Naive thymus-derived CD4-positive, alpha-beta T cell (primary cell): Measurements from ENCODE around the gene AKAP6. TPM values are rescaled to one million over a fixed set of nuclear protein-coding genes. Genes with fewer than 3 reads are reported as not detected.

Experiments used
- ATAC-seq: fragments of 150-1000 bp; cut with Tn5 transposase; 2 replicates; pipeline ENCODE4 v1.10.0; 2021; ENCODE audit warnings: mild to moderate bottlenecking, moderate library complexity
- CTCF ChIA-PET: fragments of 350-600 bp; sonication (Branson Sonifier 250); formaldehyde crosslinking; loops from one replicate; lab custom pipeline; 2021; ENCODE audit warnings: antibody characterized with exemption; lab: Charles Lee
- POLR2A ChIA-PET: fragments of 350-600 bp; sonication (Branson Sonifier 250); formaldehyde crosslinking; loops from one replicate; lab custom pipeline; 2021; ENCODE audit warnings: antibody characterized with exemption, inconsistent platforms; lab: Charles Lee
- DNase-seq, 9 donors: peaks; one replicate each; pipeline versions ENCODE4 v3.0.0 to v3.0.0-alpha.2; 2020 to 2022; ENCODE audit warnings: mixed read lengths in 1 of 9
- H3K27ac ChIP-seq: one replicate; pipeline ENCODE4 v1.7.0; 2013; ENCODE audit warnings: mild to moderate bottlenecking, low read depth, low read length, moderate library complexity
- H3K27me3 ChIP-seq, 2 donors: one replicate each; pipeline ENCODE4 v1.7.0; 2013; ENCODE audit warnings: low read length in 2 of 2, mild to moderate bottlenecking in 2 of 2, moderate library complexity in 2 of 2; ENCODE audit not compliant: control insufficient read depth in 2 of 2, insufficient read depth in 2 of 2
- H3K36me3 ChIP-seq, 3 experiments: 1 replicate in 2 of 3; 2 replicates in 1 of 3; pipeline ENCODE4 v1.7.0; 2013; ENCODE audit warnings: low read length in 3 of 3, mild to moderate bottlenecking in 3 of 3, moderate library complexity in 1 of 3; ENCODE audit not compliant: insufficient read depth in 3 of 3, control insufficient read depth in 2 of 3
- H3K4me1 ChIP-seq, 2 donors: one replicate each; pipeline ENCODE4 v1.7.0; 2013; ENCODE audit warnings: low read length in 2 of 2, mild to moderate bottlenecking in 2 of 2, moderate library complexity in 1 of 2; ENCODE audit not compliant: control insufficient read depth in 2 of 2, insufficient read depth in 2 of 2
- H3K4me3 ChIP-seq: 2 replicates; pipeline ENCODE4 v1.7.0; 2013; ENCODE audit warnings: mild to moderate bottlenecking, low read length
- H3K9me3 ChIP-seq, 3 experiments: 1 replicate in 2 of 3; 2 replicates in 1 of 3; pipeline ENCODE4 v1.7.0; 2013; ENCODE audit warnings: low read length in 3 of 3; ENCODE audit not compliant: control insufficient read depth in 2 of 3
- H3K27ac Mint-ChIP-seq, 9 donors: one replicate each; pipeline ENCODE4 v1.8.0; 2020 to 2022; ENCODE audit warnings: mixed read lengths in 9 of 9, mild to moderate bottlenecking in 8 of 9, moderate library complexity in 5 of 9, inconsistent platforms in 2 of 9
- H3K27me3 Mint-ChIP-seq, 5 donors: one replicate each; pipeline ENCODE4 v1.8.0; 2021 to 2022; ENCODE audit warnings: mixed read lengths in 5 of 5, mild to moderate bottlenecking in 1 of 5
- H3K36me3 Mint-ChIP-seq, 5 donors: one replicate each; pipeline ENCODE4 v1.8.0; 2020 to 2022; ENCODE audit warnings: mixed read lengths in 5 of 5, mild to moderate bottlenecking in 3 of 5, inconsistent platforms in 1 of 5
- H3K4me1 Mint-ChIP-seq, 7 donors: one replicate each; pipeline ENCODE4 v1.8.0; 2020 to 2022; ENCODE audit warnings: mixed read lengths in 7 of 7, mild to moderate bottlenecking in 3 of 7, inconsistent platforms in 1 of 7
- H3K4me3 Mint-ChIP-seq, 10 donors: one replicate each; pipeline ENCODE4 v1.8.0; 2020 to 2022; ENCODE audit warnings: mild to moderate bottlenecking in 10 of 10, mixed read lengths in 10 of 10, moderate library complexity in 6 of 10, inconsistent platforms in 2 of 10
- H3K9me3 Mint-ChIP-seq, 11 donors: one replicate each; pipeline ENCODE4 v1.8.0; 2020 to 2022; ENCODE audit warnings: mixed read lengths in 11 of 11, mild to moderate bottlenecking in 4 of 11, inconsistent platforms in 1 of 11, moderate library complexity in 1 of 11
- intact Hi-C, 2 donors: fragments of 100-400 bp; cut with micrococcal nuclease; formaldehyde crosslinking; loops; one replicate each; pipeline ENCODE4 v1.15.1; 2023
- polyA plus RNA-seq, 2 donors: library from polyadenylated mRNA; unstranded; fragments of 300-500 nt; fragmentation: Illumina TruSeq; gene quantifications; one replicate each; pipeline ENCODE4 v1.2.3, GENCODE V29; 2021
- total RNA-seq, 6 experiments: library from RNA in 5 of 6; stranded (reverse) in 5 of 6; gene quantifications; 1 replicate in 5 of 6; 2 replicates in 1 of 6; pipeline ENCODE4 v1.2.3 and lab custom pipeline; 2021 to 2026

AKAP6 gene
- total and polyA plus RNA-seq, 7 experiments from 2014 or later: 0.29 to 7.9 (median 4.1) TPM

DNA sequence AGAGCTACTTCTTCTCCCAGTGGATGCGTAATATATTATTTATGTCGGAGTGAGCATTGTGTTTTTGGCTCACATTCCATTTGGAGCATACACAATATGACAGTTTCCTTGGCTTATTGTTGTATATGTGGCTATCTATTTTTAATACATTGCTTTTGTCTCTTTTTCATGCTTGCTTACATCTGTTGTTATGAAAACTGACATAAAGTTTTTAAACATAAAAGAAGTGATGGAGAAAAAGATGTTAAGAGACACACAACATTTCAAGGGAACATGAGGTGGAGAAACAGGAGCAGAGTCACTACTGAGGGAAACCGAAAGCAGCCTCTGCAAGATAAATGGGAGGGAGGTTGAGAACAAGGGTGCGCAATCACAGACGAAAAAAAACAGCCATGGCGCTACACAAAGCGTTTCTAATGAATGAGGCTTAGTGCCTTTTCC is 381.2 kb downstream of the AKAP6 start:
- ATAC-seq: no peak
- intact Hi-C loops: loop anchor here in 1 of 2 donors (2.0 to 5.0 kb wide), 2 partner anchors 1083 to 1517 kb away; no protein-coding TSS in a partner anchor
- Histone ChIP-seq H3K36me3 (no peaks in the 10 kb centered on the region), H3K4me1 (no peaks in the 10 kb centered on the region), H3K9me3 (no peaks in the 10 kb centered on the region), H3K4me3 (no peak overlapping the region), H3K27ac (no peak overlapping the region), H3K27me3 (no peaks in the 10 kb centered on the region)
- DNase-seq: no peak
- no peaks in the 10 kb centered on the region for H3K36me3 Mint-ChIP-seq
- no peak overlapping the region for H3K27ac Mint-ChIP-seq
- ChIA-PET CTCF (no interaction called here), POLR2A (no interaction called here)
- no peak overlapping the region for H3K4me3 Mint-ChIP-seq
- peaks cover 0 to 3% (median 0%) of the 10 kb centered on the region in 5 donors for H3K27me3 Mint-ChIP-seq
- no peaks in the 10 kb centered on the region for H3K9me3 Mint-ChIP-seq
- H3K4me1 Mint-ChIP-seq: peaks cover 0 to 2% (median 0%) of the 10 kb centered on the region in 7 donors

DNA sequence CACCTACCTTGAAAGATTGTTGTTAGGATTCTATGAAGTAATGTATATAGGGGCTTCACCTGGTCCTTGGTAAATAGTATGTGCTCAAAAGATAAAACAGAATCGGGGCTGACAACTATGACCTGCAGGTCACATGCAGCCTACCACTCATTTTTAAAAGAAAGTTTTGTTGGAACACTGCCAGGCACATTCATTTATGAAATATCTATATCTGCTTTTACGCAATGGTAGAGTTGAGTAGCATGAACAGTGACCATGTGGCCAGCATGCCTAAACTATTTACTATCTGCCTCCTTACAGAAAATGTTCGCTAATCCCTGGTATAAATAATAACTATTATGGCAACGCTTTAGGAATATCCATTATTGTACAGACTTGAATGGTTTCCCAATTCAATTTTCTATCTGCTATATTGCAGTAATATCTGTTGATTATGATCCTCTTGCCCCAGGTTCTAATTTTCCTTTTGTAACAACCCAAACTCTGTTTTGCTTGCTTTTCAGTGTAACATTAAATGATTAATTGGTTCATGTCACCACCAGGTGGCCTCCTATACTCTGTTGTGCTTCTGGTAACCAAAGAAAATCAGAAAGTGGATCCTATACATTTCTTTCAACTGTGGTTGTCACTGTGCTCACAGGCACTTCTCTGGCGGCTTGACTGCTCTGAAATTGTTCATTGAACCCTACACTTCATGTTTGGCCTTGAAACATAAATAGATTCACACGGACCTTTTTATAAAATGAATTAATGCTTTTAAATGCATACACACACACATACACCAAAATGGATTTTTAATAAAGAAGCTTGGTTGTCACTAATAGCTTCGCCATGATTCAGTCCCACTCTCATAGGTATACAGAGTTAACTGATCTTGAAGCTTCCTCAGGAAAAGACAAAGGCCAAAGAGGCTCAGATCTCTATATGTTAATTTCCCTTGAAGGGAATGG is 381.9 kb downstream of the AKAP6 start:
- POLR2A ChIA-PET: no interaction called here
- no peaks in the 10 kb centered on the region for H3K36me3 Mint-ChIP-seq
- CTCF ChIA-PET: no interaction called here
- no peak overlapping the region for H3K27ac ChIP-seq
- H3K4me1 Mint-ChIP-seq: peaks cover 0 to 2% (median 0%) of the 10 kb centered on the region in 7 donors
- H3K27me3 ChIP-seq: no peaks in the 10 kb centered on the region
- H3K36me3 ChIP-seq: no peaks in the 10 kb centered on the region
- peaks cover 0 to 6% (median 0%) of the 10 kb centered on the region in 5 donors for H3K27me3 Mint-ChIP-seq
- H3K4me3 Mint-ChIP-seq: no peak overlapping the region
- intact Hi-C loops: loop anchor here in 1 of 2 donors (2.0 to 5.0 kb wide), 2 partner anchors 1082 to 1516 kb away; no protein-coding TSS in a partner anchor
- H3K27ac Mint-ChIP-seq: no peak overlapping the region
- no peaks in the 10 kb centered on the region for H3K9me3 Mint-ChIP-seq
- H3K9me3 ChIP-seq: no peaks in the 10 kb centered on the region
- DNase-seq: no peak
- H3K4me3 ChIP-seq: no peak overlapping the region
- no peak for ATAC-seq
- no peaks in the 10 kb centered on the region for H3K4me1 ChIP-seq

DNA sequence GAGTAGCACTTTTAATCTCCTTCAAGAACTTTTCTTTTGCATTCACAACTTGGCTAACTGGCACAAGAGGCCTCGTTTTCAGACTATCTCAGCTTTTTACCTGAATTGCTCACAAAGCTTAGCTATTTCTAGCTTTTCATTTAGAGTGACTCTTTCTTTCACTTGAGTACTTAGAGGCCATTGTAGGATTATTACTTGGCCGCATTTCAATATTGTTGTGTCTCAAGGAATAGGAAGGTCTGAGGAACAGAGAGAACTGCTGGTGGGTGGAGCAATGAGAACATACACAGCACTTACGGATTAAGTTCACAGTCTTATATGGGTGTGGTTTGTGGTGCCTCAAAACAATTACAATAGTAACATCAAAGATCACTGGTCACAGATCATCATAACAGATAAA is 384.8 kb downstream of the AKAP6 start:
- no peaks in the 10 kb centered on the region for H3K27me3 ChIP-seq
- H3K4me1 ChIP-seq: no peaks in the 10 kb centered on the region
- no peak for DNase-seq
- Mint-ChIP-seq H3K4me3 (no peak overlapping the region), H3K4me1 (peaks cover 0 to 2% (median 0%) of the 10 kb centered on the region in 7 donors), H3K36me3 (no peaks in the 10 kb centered on the region), H3K9me3 (no peaks in the 10 kb centered on the region), H3K27ac (no peak overlapping the region), H3K27me3 (peaks cover 0 to 6% (median 0%) of the 10 kb centered on the region in 5 donors)
- H3K27ac ChIP-seq: no peak overlapping the region
- intact Hi-C loops: loop anchor here in 1 of 2 donors (5.0 kb wide), 1 partner anchor 1513 kb away; no protein-coding TSS in a partner anchor
- H3K36me3 ChIP-seq: no peaks in the 10 kb centered on the region
- H3K9me3 ChIP-seq: no peaks in the 10 kb centered on the region
- ATAC-seq: no peak
- ChIA-PET POLR2A (no interaction called here), CTCF (no interaction called here)
- H3K4me3 ChIP-seq: no peak overlapping the region

- ChIA-PET CTCF (interaction anchor here (0.7 kb wide), 1 partner anchor 1173 kb away, joined by 4 read pairs; no protein-coding TSS in a partner anchor), POLR2A (no interaction called here)
- peaks cover 0 to 4% (median 0%) of the 10 kb centered on the region in 5 donors for H3K27me3 Mint-ChIP-seq
- H3K4me3 ChIP-seq: no peak overlapping the region
- H3K9me3 ChIP-seq: no peaks in the 10 kb centered on the region
- no peaks in the 10 kb centered on the region for H3K36me3 Mint-ChIP-seq
- intact Hi-C loops: no loop called here
- no peaks in the 10 kb centered on the region for H3K36me3 ChIP-seq
- peaks cover 0 to 2% (median 0%) of the 10 kb centered on the region in 7 donors for H3K4me1 Mint-ChIP-seq
- DNase-seq (no peak), ATAC-seq (no peak)
- H3K4me3 Mint-ChIP-seq: no peak overlapping the region
- H3K27me3 ChIP-seq: no peaks in the 10 kb centered on the region
- no peak overlapping the region for H3K27ac Mint-ChIP-seq
- H3K4me1 ChIP-seq: no peaks in the 10 kb centered on the region
- no peak overlapping the region for H3K27ac ChIP-seq
- H3K9me3 Mint-ChIP-seq: no peaks in the 10 kb centered on the region
Measured at GRCh38 chr14:32719601-32720000, 390.5 kb downstream of the AKAP6 start.

DNA sequence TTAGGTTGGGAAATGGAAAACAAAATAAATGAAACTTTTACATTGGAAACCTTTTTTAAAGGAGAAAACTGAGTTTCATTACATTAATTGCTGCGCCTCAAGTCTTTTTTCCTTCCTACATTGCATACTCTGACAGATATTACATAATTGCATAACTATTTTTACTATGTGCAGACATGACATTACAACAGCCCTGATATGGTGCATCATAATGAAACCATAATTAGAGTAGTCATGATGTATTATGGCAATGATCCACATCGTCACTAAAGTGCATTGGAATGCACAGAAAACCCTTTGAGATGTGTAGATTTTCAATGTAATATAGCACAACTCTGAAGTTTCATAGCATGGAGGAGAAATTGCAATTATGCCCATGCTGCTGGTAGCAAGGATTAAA is 391.8 kb downstream of the AKAP6 start:
- no peaks in the 10 kb centered on the region for H3K36me3 ChIP-seq
- POLR2A ChIA-PET: no interaction called here
- ATAC-seq (no peak), DNase-seq (no peak)
- H3K27me3 Mint-ChIP-seq: peaks cover 0 to 4% (median 0%) of the 10 kb centered on the region in 5 donors
- intact Hi-C loops: no loop called here
- H3K4me3 ChIP-seq: no peak overlapping the region
- H3K27ac ChIP-seq: no peak overlapping the region
- H3K4me1 ChIP-seq: no peaks in the 10 kb centered on the region
- no peaks in the 10 kb centered on the region for H3K9me3 Mint-ChIP-seq
- no peak overlapping the region for H3K4me3 Mint-ChIP-seq
- H3K9me3 ChIP-seq: no peaks in the 10 kb centered on the region
- no peaks in the 10 kb centered on the region for H3K27me3 ChIP-seq
- no peak overlapping the region for H3K27ac Mint-ChIP-seq
- H3K4me1 Mint-ChIP-seq: peaks cover 0 to 2% (median 0%) of the 10 kb centered on the region in 7 donors
- no peaks in the 10 kb centered on the region for H3K36me3 Mint-ChIP-seq
- CTCF ChIA-PET: no interaction called here

GRCh38 chr14:32722631-32723183 is 393.6 kb downstream of the AKAP6 start:
- H3K4me3 Mint-ChIP-seq: no peak overlapping the region
- ChIA-PET CTCF (no interaction called here), POLR2A (no interaction called here)
- H3K4me1 ChIP-seq: no peaks in the 10 kb centered on the region
- no peak for ATAC-seq
- H3K36me3 Mint-ChIP-seq: no peaks in the 10 kb centered on the region
- H3K9me3 ChIP-seq: no peaks in the 10 kb centered on the region
- H3K27ac ChIP-seq: no peak overlapping the region
- H3K36me3 ChIP-seq: no peaks in the 10 kb centered on the region
- H3K27ac Mint-ChIP-seq: no peak overlapping the region
- intact Hi-C loops: no loop called here
- H3K27me3 ChIP-seq: no peaks in the 10 kb centered on the region
- H3K4me3 ChIP-seq: no peak overlapping the region
- H3K9me3 Mint-ChIP-seq: no peaks in the 10 kb centered on the region
- peaks cover 0 to 2% (median 0%) of the 10 kb centered on the region in 7 donors for H3K4me1 Mint-ChIP-seq
- DNase-seq: no peak
- H3K27me3 Mint-ChIP-seq: peaks cover 0 to 4% (median 0%) of the 10 kb centered on the region in 5 donors
